Liver (tissue), 9 donors: ENCODE measurements around the gene PAK1IP1. TPM values are rescaled to one million over a fixed set of nuclear protein-coding genes. Genes with fewer than 3 reads are reported as not detected.

ENCODE experiments used
- DNase-seq: peaks from one replicate; pipeline ENCODE4 v3.0.0-alpha.2; 2017; ENCODE audit warnings: low spot score
- H3K27ac ChIP-seq, 2 donors: one replicate each; pipeline ENCODE4 v1.7.0; 2013; ENCODE audit warnings: inconsistent platforms in 2 of 2, low read length in 2 of 2, control low read depth in 1 of 2, low read depth in 1 of 2, mild to moderate bottlenecking in 1 of 2
- H3K27me3 ChIP-seq, 4 donors: one replicate each; pipeline versions ENCODE4 v1.6.1 to v1.7.0; 2013; ENCODE audit warnings: low read length in 3 of 4, inconsistent platforms in 1 of 4, mild to moderate bottlenecking in 1 of 4, moderate library complexity in 1 of 4; ENCODE audit not compliant: control insufficient read depth in 4 of 4, insufficient read depth in 4 of 4
- H3K36me3 ChIP-seq, 4 donors: one replicate each; pipeline versions ENCODE4 v1.6.1 to v1.7.0; 2013; ENCODE audit warnings: low read length in 3 of 4, mild to moderate bottlenecking in 3 of 4, low read depth in 1 of 4, moderate library complexity in 1 of 4; ENCODE audit not compliant: control insufficient read depth in 4 of 4, insufficient read depth in 3 of 4
- H3K4me1 ChIP-seq, 4 donors: one replicate each; pipeline versions ENCODE4 v1.6.1 to v1.7.0; 2013; ENCODE audit warnings: low read length in 3 of 4, mild to moderate bottlenecking in 3 of 4, moderate library complexity in 1 of 4; ENCODE audit not compliant: control insufficient read depth in 4 of 4, insufficient read depth in 4 of 4
- H3K4me3 ChIP-seq, 3 donors: one replicate each; pipeline versions ENCODE4 v1.6.1 to v1.7.0; 2013; ENCODE audit warnings: low read length in 3 of 3, control low read depth in 1 of 3, low read depth in 1 of 3, mild to moderate bottlenecking in 1 of 3
- H3K9ac ChIP-seq, 2 donors: one replicate each; pipeline ENCODE4 v1.7.0; 2013; ENCODE audit warnings: low read length in 2 of 2, mild to moderate bottlenecking in 2 of 2, moderate library complexity in 2 of 2, control low read depth in 1 of 2, low read depth in 1 of 2
- H3K9me3 ChIP-seq, 4 donors: one replicate each; pipeline versions ENCODE4 v1.6.1 to v1.7.0; 2013; ENCODE audit warnings: low read length in 3 of 4; ENCODE audit not compliant: control insufficient read depth in 4 of 4
- CTCF ChIP-seq: fragments of 150-350 bp; IDR thresholded peaks from 2 replicates; pipeline ENCODE4 v1.5.1; 2017; ENCODE audit warnings: improper control_type of control experiment, low read depth, low read length; ENCODE audit not compliant: missing input control
- EGR1 ChIP-seq, 2 donors: IDR thresholded peaks; 2 replicates each; pipeline ENCODE4 v1.6.1; 2016 to 2018; ENCODE audit warnings: antibody characterized with exemption in 2 of 2, low read depth in 2 of 2
- FOXA1 ChIP-seq: IDR thresholded peaks from 2 replicates; pipeline ENCODE4 v1.6.1; 2016; ENCODE audit warnings: antibody characterized with exemption
- FOXA2 ChIP-seq: IDR thresholded peaks from 2 replicates; pipeline ENCODE4 v1.6.1; 2016; ENCODE audit warnings: antibody characterized with exemption
- GABPA ChIP-seq, 2 donors: IDR thresholded peaks in 1 of 2; conservative IDR thresholded peaks in 1 of 2; 2 replicates each; pipeline ENCODE4 v1.6.1; 2016; ENCODE audit warnings: antibody characterized with exemption in 2 of 2, mild to moderate bottlenecking in 1 of 2, moderate library complexity in 1 of 2
- HNF4A ChIP-seq, 2 donors: conservative IDR thresholded peaks; 2 replicates each; pipeline ENCODE4 v1.6.1; 2016; ENCODE audit warnings: antibody characterized with exemption in 2 of 2, mild to moderate bottlenecking in 2 of 2
- HNF4G ChIP-seq: IDR thresholded peaks from 2 replicates; pipeline ENCODE4 v1.6.1; 2016; ENCODE audit warnings: antibody characterized with exemption
- NR2F2 ChIP-seq: IDR thresholded peaks from 2 replicates; pipeline ENCODE4 v1.6.1; 2016; ENCODE audit warnings: antibody characterized with exemption
- RAD21 ChIP-seq, 2 donors: IDR thresholded peaks; 2 replicates each; pipeline ENCODE4 v1.6.1; 2016; ENCODE audit warnings: antibody characterized with exemption in 2 of 2, mild to moderate bottlenecking in 2 of 2
- RXRA ChIP-seq, 2 donors: IDR thresholded peaks; 2 replicates each; pipeline ENCODE4 v1.6.1; 2017 to 2018; ENCODE audit warnings: antibody characterized with exemption in 2 of 2, mild to moderate bottlenecking in 1 of 2
- SP1 ChIP-seq: IDR thresholded peaks from 2 replicates; pipeline ENCODE4 v1.6.1; 2018; ENCODE audit warnings: antibody characterized with exemption, mild to moderate bottlenecking
- TAF1 ChIP-seq: conservative IDR thresholded peaks from 2 replicates; pipeline ENCODE4 v1.6.1; 2016; ENCODE audit warnings: antibody characterized with exemption, mild to moderate bottlenecking
- YY1 ChIP-seq: IDR thresholded peaks from 2 replicates; pipeline ENCODE4 v1.6.1; 2016; ENCODE audit warnings: antibody characterized with exemption, mild to moderate bottlenecking
- ZBTB33 ChIP-seq: IDR thresholded peaks from 2 replicates; pipeline ENCODE4 v1.6.1; 2016; ENCODE audit warnings: antibody characterized with exemption
- WGBS: extraction: QIAGEN DNeasy Blood & Tissue Kit; methylation state at CpG from one replicate; pipeline ENCODE4 v1.1.7; 2013; 5-methylcytosine and 5-hydroxymethylcytosine counted together
- polyA plus RNA-seq, 2 donors: library from polyadenylated mRNA; stranded (reverse) in 1 of 2; unstranded in 1 of 2; fragments of 200-250 nt in 1 of 2; fragments of >200 nt in 1 of 2; fragmentation: Nextera tagmentation in 1 of 2; extraction: Ambion mirVana in 1 of 2; gene quantifications; one replicate each; pipeline versions ENCODE4 v1.2.1 to v1.2.3, GENCODE V29; 2013 to 2015
- total RNA-seq, 2 donors: library from RNA; depleted of rRNA; stranded (reverse); fragments of >200 nt; gene quantifications; one replicate each; pipeline ENCODE4 v1.2.3, GENCODE V29; 2014
- TF ChIP-seq, protein P1 (sequence below): IDR thresholded peaks from 2 replicates; pipeline ENCODE4 v1.6.1; 2016; ENCODE audit warnings: antibody characterized with exemption
- TF ChIP-seq, protein P2 (sequence below): IDR thresholded peaks from 2 replicates; pipeline ENCODE4 v1.6.1; 2016; ENCODE audit warnings: antibody characterized with exemption
- donor health status: healthy.
- donor health status: healthy.
- donor health status: healthy.
- donor health status: healthy.
- donor health status: healthy.

PAK1IP1 gene
- total and polyA plus RNA-seq, 4 donors = 6.0 to 10.8 (median 7.7) TPM

DNA sequence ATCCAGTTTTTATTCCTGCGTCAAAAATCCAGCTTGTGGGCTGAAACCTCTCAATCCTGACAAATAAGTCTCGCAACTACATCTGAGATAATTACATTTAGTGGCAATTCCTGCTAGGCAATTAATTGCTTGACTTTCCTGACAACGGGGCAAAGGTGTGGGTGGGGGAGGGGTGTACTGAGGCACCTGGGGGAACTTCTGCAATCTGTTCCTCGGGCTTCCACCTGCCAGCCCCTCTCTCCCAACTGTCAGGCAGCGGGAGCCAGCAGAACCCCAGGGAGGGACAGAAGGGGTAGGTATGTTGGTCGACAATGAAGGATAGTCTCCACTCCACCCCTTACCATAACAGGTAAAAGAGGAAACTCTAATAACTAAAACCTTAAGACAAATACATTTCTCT, 7.2 kb upstream of the PAK1IP1 start (continued):
- no peak for TF ChIP-seq GABPA (IDR thresholded peaks at IDR 0.05 in 1 of 2, conservative IDR thresholded peaks at IDR 0.05 in 1 of 2)
- TF ChIP-seq HNF4G = no peak
- no peak for TF ChIP-seq RXRA (IDR thresholded peaks at IDR 0.05)
- TF ChIP-seq, protein P1, sequence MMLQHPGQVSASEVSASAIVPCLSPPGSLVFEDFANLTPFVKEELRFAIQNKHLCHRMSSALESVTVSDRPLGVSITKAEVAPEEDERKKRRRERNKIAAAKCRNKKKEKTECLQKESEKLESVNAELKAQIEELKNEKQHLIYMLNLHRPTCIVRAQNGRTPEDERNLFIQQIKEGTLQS = no peak
- no peak for TF ChIP-seq RAD21 (IDR thresholded peaks at IDR 0.05)

DNA sequence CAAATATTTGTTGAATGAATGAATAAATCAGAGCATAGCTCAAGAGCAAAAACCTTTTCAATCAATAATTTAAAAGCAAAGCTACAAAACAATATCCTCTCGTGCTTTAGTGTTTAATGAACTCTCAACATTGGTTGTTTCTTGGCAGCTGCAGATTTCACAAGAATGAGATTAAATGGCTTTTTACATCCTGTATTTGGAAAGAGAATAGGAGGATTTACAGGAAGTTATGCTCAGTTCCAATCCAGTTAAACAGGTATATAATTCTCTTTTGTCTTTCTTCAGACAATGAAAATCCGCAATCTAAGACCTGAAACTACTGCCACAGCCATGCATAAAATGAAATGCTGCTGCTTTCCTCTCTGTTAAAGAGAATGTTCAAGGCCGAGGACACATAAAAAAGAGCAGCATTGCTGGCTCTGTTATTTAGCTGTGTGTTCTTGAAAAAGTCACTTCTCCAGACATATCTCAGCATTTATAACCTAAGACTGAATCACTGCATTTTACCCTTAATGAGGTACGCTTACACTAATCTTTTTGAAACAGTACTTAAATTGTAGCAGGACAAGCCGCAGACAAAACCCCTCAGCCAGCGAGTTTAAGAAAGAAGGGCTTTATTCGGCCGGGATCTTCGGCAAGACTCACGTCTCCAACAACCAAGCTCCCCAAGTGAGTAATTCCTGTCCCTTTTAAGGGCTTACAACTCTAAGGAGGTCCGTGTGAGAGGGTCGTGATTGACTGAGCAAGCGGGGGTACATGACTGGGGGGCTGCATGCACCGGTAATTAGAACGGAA, 3.9 kb upstream of the PAK1IP1 start:
- no peak overlapping the region for H3K9ac ChIP-seq
- DNase-seq = no peak
- H3K4me3 ChIP-seq = no peak overlapping the region
- H3K9me3 ChIP-seq = peaks cover 0 to 2% (median 0%) of the 10 kb centered on the region in 4 donors
- WGBS = 65% methylated on average over 15 of the region's 15 CpGs
- no peaks in the 10 kb centered on the region for H3K36me3 ChIP-seq
- H3K4me1 ChIP-seq = peaks cover 1 to 34% (median 16%) of the 10 kb centered on the region in 4 donors
- TF ChIP-seq, protein P2, sequence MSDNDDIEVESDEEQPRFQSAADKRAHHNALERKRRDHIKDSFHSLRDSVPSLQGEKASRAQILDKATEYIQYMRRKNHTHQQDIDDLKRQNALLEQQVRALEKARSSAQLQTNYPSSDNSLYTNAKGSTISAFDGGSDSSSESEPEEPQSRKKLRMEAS = no peak
- TF ChIP-seq ZBTB33 = no peak
- no peak for TF ChIP-seq HNF4A (conservative IDR thresholded peaks at IDR 0.05)
- TF ChIP-seq, protein P1 = no peak
- TF ChIP-seq EGR1 (IDR thresholded peaks at IDR 0.05; ENCODE audit: low read depth in 2 of 2) = no peak
- TF ChIP-seq RXRA (IDR thresholded peaks at IDR 0.05) = no peak
- no peak for TF ChIP-seq SP1
- no peak for TF ChIP-seq NR2F2
- TF ChIP-seq YY1 = no peak
- TF ChIP-seq FOXA2 = no peak
- no peak for TF ChIP-seq TAF1
- no peak for TF ChIP-seq FOXA1
- TF ChIP-seq CTCF = no peak
- no peak for TF ChIP-seq GABPA (IDR thresholded peaks at IDR 0.05 in 1 of 2, conservative IDR thresholded peaks at IDR 0.05 in 1 of 2)
- no peak for TF ChIP-seq RAD21 (IDR thresholded peaks at IDR 0.05)
- no peak overlapping the region for H3K27ac ChIP-seq
- H3K27me3 ChIP-seq = no peaks in the 10 kb centered on the region
